ENCODE measurements around the gene RLN3. TPM values are rescaled to one million over a fixed set of nuclear protein-coding genes. Genes with fewer than 3 reads are reported as not detected.

RLN3 gene
- total and polyA plus RNA-seq, 9 of the 15 experiments (the other 6 are each of a cell fraction or from before 2014, with no cell fraction given): 0.31 to 1.2 (median 0.71) TPM; not detected in 6

DNA sequence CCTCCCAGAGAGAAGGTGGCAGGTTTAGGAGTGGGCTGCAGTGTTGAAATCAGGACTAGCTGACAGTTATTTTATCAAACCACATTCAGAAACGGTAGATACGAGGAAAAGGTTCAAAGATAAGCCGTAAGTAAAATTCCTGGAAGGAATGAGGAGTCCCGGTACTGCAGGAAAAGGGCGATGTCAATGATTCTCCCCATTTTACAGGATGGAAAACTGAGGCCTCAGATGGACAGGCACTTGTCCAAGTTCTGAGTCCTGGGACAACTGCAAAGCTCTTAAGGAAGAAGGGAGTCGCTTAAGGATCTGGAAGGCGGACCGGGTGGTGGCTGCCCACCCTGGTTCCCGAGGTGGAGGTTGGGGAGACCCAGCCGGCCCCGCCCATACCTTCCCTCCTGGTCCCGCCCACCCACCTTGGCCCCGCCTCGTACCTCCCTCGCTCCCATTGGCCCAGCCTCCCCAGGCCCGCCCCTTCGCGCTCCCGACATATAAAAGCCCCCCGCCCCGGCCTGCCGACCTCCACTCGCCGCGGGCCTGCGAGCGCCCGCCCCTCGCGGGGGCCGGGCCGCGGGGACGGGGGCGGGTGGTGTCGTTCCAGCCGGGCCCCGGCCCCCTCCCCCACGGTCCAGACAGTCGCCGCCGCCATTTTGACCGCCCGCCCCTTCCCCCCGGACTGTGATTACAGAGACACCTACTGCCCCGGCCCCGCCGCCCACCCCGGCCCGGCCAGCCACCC, 22.4 kb upstream of the RLN3 start (continued):
- no peak for TF ChIP-seq CBX2 (IDR thresholded peaks at IDR 0.05; ENCODE audit: insufficient read depth, low read length, poor library complexity, severe bottlenecking)
- no peak for TF ChIP-seq L3MBTL2 (IDR thresholded peaks at IDR 0.05)
- 0 out of 2 replicates have a peak, but pooled peaks have one; percentile 13 for TF ChIP-seq MYC (IDR thresholded peaks at IDR 0.05; ENCODE audit: low read depth, low read length)
- TF ChIP-seq MYC (CRISPR knock-in tag; IDR thresholded peaks at IDR 0.05; ENCODE audit: borderline replicate concordance, low read depth): no peak
- TF ChIP-seq RBM14 (IDR thresholded peaks at IDR 0.05; ENCODE audit: borderline replicate concordance, insufficient read depth, low read depth, low read length): no peak
- TF ChIP-seq EP300 (IDR thresholded peaks at IDR 0.05; ENCODE audit: low read length): no peak
- no peak for TF ChIP-seq ZNF79 (CRISPR knock-in tag; IDR thresholded peaks at IDR 0.05; ENCODE audit: low read depth)
- no peak for TF ChIP-seq ATF1 (CRISPR knock-in tag; IDR thresholded peaks at IDR 0.05)
- TF ChIP-seq ATF1 (tag; IDR thresholded peaks at IDR 0.05): no peak
- no peak for TF ChIP-seq ZNF431 (CRISPR knock-in tag; IDR thresholded peaks at IDR 0.05)
- TF ChIP-seq, protein P1, sequence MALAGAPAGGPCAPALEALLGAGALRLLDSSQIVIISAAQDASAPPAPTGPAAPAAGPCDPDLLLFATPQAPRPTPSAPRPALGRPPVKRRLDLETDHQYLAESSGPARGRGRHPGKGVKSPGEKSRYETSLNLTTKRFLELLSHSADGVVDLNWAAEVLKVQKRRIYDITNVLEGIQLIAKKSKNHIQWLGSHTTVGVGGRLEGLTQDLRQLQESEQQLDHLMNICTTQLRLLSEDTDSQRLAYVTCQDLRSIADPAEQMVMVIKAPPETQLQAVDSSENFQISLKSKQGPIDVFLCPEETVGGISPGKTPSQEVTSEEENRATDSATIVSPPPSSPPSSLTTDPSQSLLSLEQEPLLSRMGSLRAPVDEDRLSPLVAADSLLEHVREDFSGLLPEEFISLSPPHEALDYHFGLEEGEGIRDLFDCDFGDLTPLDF (CRISPR knock-in tag; IDR thresholded peaks at IDR 0.05): no peak; the same call in 1 of the 2 replicates
- TF ChIP-seq, protein P2, sequence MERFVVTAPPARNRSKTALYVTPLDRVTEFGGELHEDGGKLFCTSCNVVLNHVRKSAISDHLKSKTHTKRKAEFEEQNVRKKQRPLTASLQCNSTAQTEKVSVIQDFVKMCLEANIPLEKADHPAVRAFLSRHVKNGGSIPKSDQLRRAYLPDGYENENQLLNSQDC (CRISPR knock-in tag; IDR thresholded peaks at IDR 0.05): no peak
- no peak for TF ChIP-seq RUNX1 (IDR thresholded peaks at IDR 0.05; ENCODE audit: low read depth)
- TF ChIP-seq SIX5 (IDR thresholded peaks at IDR 0.05; ENCODE audit: borderline replicate concordance in 1 of 2, insufficient read depth in 1 of 2, low read depth in 1 of 2, low read length in 2 of 2): no peak
- TF ChIP-seq, protein P3, sequence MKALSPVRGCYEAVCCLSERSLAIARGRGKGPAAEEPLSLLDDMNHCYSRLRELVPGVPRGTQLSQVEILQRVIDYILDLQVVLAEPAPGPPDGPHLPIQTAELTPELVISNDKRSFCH (CRISPR knock-in tag; IDR thresholded peaks at IDR 0.05): no peak
- TF ChIP-seq, protein P3 (tag; IDR thresholded peaks at IDR 0.05): peak; percentile 89; the same call in 1 of the 2 replicates
- no peak for TF ChIP-seq ZNF830 (CRISPR knock-in tag; IDR thresholded peaks at IDR 0.05)
- TF ChIP-seq CC2D1A (IDR thresholded peaks at IDR 0.05): peak; percentile 92
- TF ChIP-seq, protein P4, sequence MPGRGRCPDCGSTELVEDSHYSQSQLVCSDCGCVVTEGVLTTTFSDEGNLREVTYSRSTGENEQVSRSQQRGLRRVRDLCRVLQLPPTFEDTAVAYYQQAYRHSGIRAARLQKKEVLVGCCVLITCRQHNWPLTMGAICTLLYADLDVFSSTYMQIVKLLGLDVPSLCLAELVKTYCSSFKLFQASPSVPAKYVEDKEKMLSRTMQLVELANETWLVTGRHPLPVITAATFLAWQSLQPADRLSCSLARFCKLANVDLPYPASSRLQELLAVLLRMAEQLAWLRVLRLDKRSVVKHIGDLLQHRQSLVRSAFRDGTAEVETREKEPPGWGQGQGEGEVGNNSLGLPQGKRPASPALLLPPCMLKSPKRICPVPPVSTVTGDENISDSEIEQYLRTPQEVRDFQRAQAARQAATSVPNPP (IDR thresholded peaks at IDR 0.05; ENCODE audit: borderline replicate concordance, insufficient read depth, insufficient read length): no peak
- TF ChIP-seq STAT5B (CRISPR knock-in tag; IDR thresholded peaks at IDR 0.05): no peak
- TF ChIP-seq HDAC1 (IDR thresholded peaks at IDR 0.05): peak; percentile 89 to 96
- TF ChIP-seq, protein P5, sequence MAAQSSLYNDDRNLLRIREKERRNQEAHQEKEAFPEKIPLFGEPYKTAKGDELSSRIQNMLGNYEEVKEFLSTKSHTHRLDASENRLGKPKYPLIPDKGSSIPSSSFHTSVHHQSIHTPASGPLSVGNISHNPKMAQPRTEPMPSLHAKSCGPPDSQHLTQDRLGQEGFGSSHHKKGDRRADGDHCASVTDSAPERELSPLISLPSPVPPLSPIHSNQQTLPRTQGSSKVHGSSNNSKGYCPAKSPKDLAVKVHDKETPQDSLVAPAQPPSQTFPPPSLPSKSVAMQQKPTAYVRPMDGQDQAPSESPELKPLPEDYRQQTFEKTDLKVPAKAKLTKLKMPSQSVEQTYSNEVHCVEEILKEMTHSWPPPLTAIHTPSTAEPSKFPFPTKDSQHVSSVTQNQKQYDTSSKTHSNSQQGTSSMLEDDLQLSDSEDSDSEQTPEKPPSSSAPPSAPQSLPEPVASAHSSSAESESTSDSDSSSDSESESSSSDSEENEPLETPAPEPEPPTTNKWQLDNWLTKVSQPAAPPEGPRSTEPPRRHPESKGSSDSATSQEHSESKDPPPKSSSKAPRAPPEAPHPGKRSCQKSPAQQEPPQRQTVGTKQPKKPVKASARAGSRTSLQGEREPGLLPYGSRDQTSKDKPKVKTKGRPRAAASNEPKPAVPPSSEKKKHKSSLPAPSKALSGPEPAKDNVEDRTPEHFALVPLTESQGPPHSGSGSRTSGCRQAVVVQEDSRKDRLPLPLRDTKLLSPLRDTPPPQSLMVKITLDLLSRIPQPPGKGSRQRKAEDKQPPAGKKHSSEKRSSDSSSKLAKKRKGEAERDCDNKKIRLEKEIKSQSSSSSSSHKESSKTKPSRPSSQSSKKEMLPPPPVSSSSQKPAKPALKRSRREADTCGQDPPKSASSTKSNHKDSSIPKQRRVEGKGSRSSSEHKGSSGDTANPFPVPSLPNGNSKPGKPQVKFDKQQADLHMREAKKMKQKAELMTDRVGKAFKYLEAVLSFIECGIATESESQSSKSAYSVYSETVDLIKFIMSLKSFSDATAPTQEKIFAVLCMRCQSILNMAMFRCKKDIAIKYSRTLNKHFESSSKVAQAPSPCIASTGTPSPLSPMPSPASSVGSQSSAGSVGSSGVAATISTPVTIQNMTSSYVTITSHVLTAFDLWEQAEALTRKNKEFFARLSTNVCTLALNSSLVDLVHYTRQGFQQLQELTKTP (IDR thresholded peaks at IDR 0.05; ENCODE audit: low read depth in 1 of 2, partially characterized antibody in 2 of 2): peak; percentile 28 to 42

Measured in K562 (cell line).